PC-3 (cell line): ENCODE measurements around the gene ACSL6. TPM values are rescaled to one million over a fixed set of nuclear protein-coding genes. Genes with fewer than 3 reads are reported as not detected.

Source experiments
- ATAC-seq: fragments of 200-7000 bp; cut with Tn5 transposase; 2 replicates; pipeline ENCODE4 v1.9.1; 2020; ENCODE audit warnings: mild to moderate bottlenecking, moderate library complexity
- BruUV-seq: library from RNA; stranded (reverse); fragments of 400-500 nt; replicated peaks from 2 replicates; lab custom pipeline; 2021; lab: Mats Ljungman, UMichigan
- CTCF ChIA-PET: fragments of 300-600 bp; sonication (Branson Sonifier 250); formaldehyde crosslinking; loops from one replicate; lab custom pipeline; 2022; ENCODE audit warnings: antibody characterized with exemption; lab: Charles Lee
- POLR2A ChIA-PET: fragments of 300-600 bp; sonication (Branson Sonifier 250); formaldehyde crosslinking; loops from one replicate; lab custom pipeline; 2022; ENCODE audit warnings: antibody characterized with exemption; ENCODE audit not compliant: unreplicated experiment; lab: Charles Lee
- DNase-seq: peaks from one replicate; pipeline ENCODE4 v3.0.0-alpha.2; 2015
- H2AFZ ChIP-seq: fragments of 300-600 bp; sonication (generic); 2 replicates; pipeline ENCODE4 v1.6.0; 2016; ENCODE audit warnings: antibody characterized with exemption, low read length
- H3F3A ChIP-seq: fragments of 300-600 bp; sonication (generic); one replicate; pipeline ENCODE4 v1.6.0; 2017; ENCODE audit warnings: antibody characterized with exemption, low read length, control low read depth, mild to moderate bottlenecking; ENCODE audit not compliant: unreplicated experiment
- H3K27ac ChIP-seq: fragments of 300-600 bp; sonication (generic); 2 replicates; pipeline ENCODE4 v1.5.1; 2016; ENCODE audit warnings: mild to moderate bottlenecking, low read length
- H3K27me3 ChIP-seq: fragments of 300-600 bp; sonication (generic); 2 replicates; pipeline ENCODE4 v1.6.1; 2016; ENCODE audit warnings: low read length, mixed read lengths
- H3K36me3 ChIP-seq: fragments of 300-600 bp; sonication (generic); 2 replicates; pipeline ENCODE4 v1.6.1; 2016; ENCODE audit warnings: low read depth, mixed run types, low read length, mixed read lengths
- H3K4me1 ChIP-seq: fragments of 300-600 bp; sonication (generic); 2 replicates; pipeline ENCODE4 v1.5.1; 2016; ENCODE audit warnings: low read length; ENCODE audit not compliant: insufficient read depth
- H3K4me2 ChIP-seq: fragments of 300-600 bp; sonication (generic); 2 replicates; pipeline ENCODE4 v1.6.0; 2016; ENCODE audit warnings: low read length
- H3K4me3 ChIP-seq: fragments of 300-600 bp; sonication (generic); 2 replicates; pipeline ENCODE4 v1.5.1; 2016; ENCODE audit warnings: mild to moderate bottlenecking, low read length, mixed read lengths
- H3K79me2 ChIP-seq: fragments of 300-600 bp; sonication (generic); 2 replicates; pipeline ENCODE4 v1.6.1; 2017; ENCODE audit warnings: low read length, mixed read lengths
- H3K9ac ChIP-seq: fragments of 300-600 bp; sonication (generic); 2 replicates; pipeline ENCODE4 v1.6.0; 2016; ENCODE audit warnings: mild to moderate bottlenecking, low read length
- H3K9me2 ChIP-seq: fragments of 300-600 bp; sonication (generic); replicated peaks from 2 replicates; pipeline ENCODE4 v1.6.1; 2016; ENCODE audit warnings: mixed run types, low read length, mixed read lengths
- H3K9me3 ChIP-seq: fragments of 300-600 bp; sonication (generic); 2 replicates; pipeline ENCODE4 v1.6.1; 2016; ENCODE audit warnings: low read length, mixed read lengths
- H4K20me1 ChIP-seq: fragments of 300-600 bp; sonication (generic); 2 replicates; pipeline ENCODE4 v1.6.1; 2016; ENCODE audit warnings: low read length, mixed read lengths
- EZH2 ChIP-seq: fragments of 300-600 bp; sonication (generic); IDR thresholded peaks from one replicate; pipeline ENCODE4 v1.6.1; 2017; ENCODE audit warnings: antibody characterized with exemption, mild to moderate bottlenecking, low read length; ENCODE audit not compliant: unreplicated experiment
- EZH2phosphoT487 ChIP-seq: fragments of 300-600 bp; sonication (generic); IDR thresholded peaks from 2 replicates; pipeline ENCODE4 v1.6.1; 2018; ENCODE audit warnings: mild to moderate bottlenecking, antibody characterized with exemption, low read length, borderline replicate concordance
- intact Hi-C: fragments of 100-400 bp; cut with micrococcal nuclease; formaldehyde crosslinking; loops from 2 replicates; pipeline ENCODE4 v1.9.0; 2023
- total RNA-seq: library from RNA; depleted of rRNA; stranded (reverse); fragments of >200 nt; gene quantifications from 2 replicates; pipeline ENCODE4 v1.2.3, GENCODE V29; 2014
- TF ChIP-seq, protein P1 (sequence below): fragments of 300-600 bp; sonication (generic); conservative IDR thresholded peaks from 2 replicates; pipeline ENCODE4 v1.5.1; 2017; ENCODE audit warnings: antibody characterized with exemption, low read depth, mild to moderate bottlenecking, low read length

The ACSL6 gene
- total RNA-seq, 1 experiment from 2014 or later, result 0.15 TPM

GRCh38 chr5:132006331-132007120 lies 4.9 kb downstream of the ACSL6 start:
- H3K27me3 ChIP-seq, result no peaks in the 10 kb centered on the region
- no peak overlapping the region for H3K27ac ChIP-seq
- H3F3A ChIP-seq, result no peaks in the 10 kb centered on the region
- intact Hi-C loops, result no loop called here
- H3K4me3 ChIP-seq, result no peak overlapping the region
- no peaks in the 10 kb centered on the region for H3K36me3 ChIP-seq
- H3K4me2 ChIP-seq, result no peak overlapping the region
- H3K9ac ChIP-seq, result no peak overlapping the region
- TF ChIP-seq, protein P1, sequence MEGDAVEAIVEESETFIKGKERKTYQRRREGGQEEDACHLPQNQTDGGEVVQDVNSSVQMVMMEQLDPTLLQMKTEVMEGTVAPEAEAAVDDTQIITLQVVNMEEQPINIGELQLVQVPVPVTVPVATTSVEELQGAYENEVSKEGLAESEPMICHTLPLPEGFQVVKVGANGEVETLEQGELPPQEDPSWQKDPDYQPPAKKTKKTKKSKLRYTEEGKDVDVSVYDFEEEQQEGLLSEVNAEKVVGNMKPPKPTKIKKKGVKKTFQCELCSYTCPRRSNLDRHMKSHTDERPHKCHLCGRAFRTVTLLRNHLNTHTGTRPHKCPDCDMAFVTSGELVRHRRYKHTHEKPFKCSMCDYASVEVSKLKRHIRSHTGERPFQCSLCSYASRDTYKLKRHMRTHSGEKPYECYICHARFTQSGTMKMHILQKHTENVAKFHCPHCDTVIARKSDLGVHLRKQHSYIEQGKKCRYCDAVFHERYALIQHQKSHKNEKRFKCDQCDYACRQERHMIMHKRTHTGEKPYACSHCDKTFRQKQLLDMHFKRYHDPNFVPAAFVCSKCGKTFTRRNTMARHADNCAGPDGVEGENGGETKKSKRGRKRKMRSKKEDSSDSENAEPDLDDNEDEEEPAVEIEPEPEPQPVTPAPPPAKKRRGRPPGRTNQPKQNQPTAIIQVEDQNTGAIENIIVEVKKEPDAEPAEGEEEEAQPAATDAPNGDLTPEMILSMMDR, result no peak
- TF ChIP-seq EZH2phosphoT487 (no peak), EZH2 (no peak)
- POLR2A ChIA-PET, result interaction anchor here (0.6 kb wide), 1 partner anchor 9 kb away, joined by 3 read pairs; no protein-coding TSS in a partner anchor
- H2AFZ ChIP-seq, result no peak overlapping the region
- ATAC-seq (no peak), DNase-seq (no peak)
- no TSS peak for BruUV-seq
- H3K9me3 ChIP-seq, result no peaks in the 10 kb centered on the region
- H3K79me2 ChIP-seq, result no peaks in the 10 kb centered on the region
- H3K4me1 ChIP-seq, result peaks cover 8% of the 10 kb centered on the region
- H3K9me2 ChIP-seq, result no peaks in the 10 kb centered on the region
- H4K20me1 ChIP-seq, result no peaks in the 10 kb centered on the region
- CTCF ChIA-PET, result no interaction called here

GRCh38 chr5:132005591-132005990 lies 5.9 kb downstream of the ACSL6 start:
- no peak for DNase-seq
- intact Hi-C loops, result no loop called here
- H3K27me3 ChIP-seq, result no peaks in the 10 kb centered on the region

More at GRCh38 chr5:132005591-132005990, 5.9 kb downstream of the ACSL6 start:
- Histone ChIP-seq H3K27ac (no peak overlapping the region), H3K36me3 (no peaks in the 10 kb centered on the region), H3K79me2 (no peaks in the 10 kb centered on the region), H3K9ac (no peak overlapping the region), H3K4me1 (peaks cover 8% of the 10 kb centered on the region), H3K9me2 (no peaks in the 10 kb centered on the region), H4K20me1 (no peaks in the 10 kb centered on the region), H3K4me2 (no peak overlapping the region), H3K9me3 (no peaks in the 10 kb centered on the region), H2AFZ (no peak overlapping the region), H3F3A (no peaks in the 10 kb centered on the region), H3K4me3 (no peak overlapping the region)
- TF ChIP-seq, protein P1, result no peak
- no peak for TF ChIP-seq EZH2
- no peak for TF ChIP-seq EZH2phosphoT487
- no peak for ATAC-seq
- no TSS peak for BruUV-seq
- ChIA-PET CTCF (no interaction called here), POLR2A (no interaction called here)
